ENCODE measurements around the gene LTN1.
"Not testable (repeated sequence)": the region's sequence is repeated elsewhere in the genome, so short reads cannot be mapped to it uniquely, and the experiment has no call there.

The LTN1 gene

GRCh38 chr21:28938726-28939125, 54.0 kb downstream of the LTN1 start:
- ATAC-seq (replicated peaks; ENCODE audit: extremely low read depth, poor library complexity, severe bottlenecking) (no peak), DNase-seq (ENCODE audit: low spot score in 2 of 2) (no peak)
- H3K4me1 Mint-ChIP-seq, result no peaks in the 10 kb centered on the region
- no peaks in the 10 kb centered on the region for H3K9me3 Mint-ChIP-seq
- H3K27me3 Mint-ChIP-seq, result no peaks in the 10 kb centered on the region
- H3K36me3 Mint-ChIP-seq (ENCODE audit: insufficient read depth), result peaks cover 56% of the 10 kb centered on the region
- no peak overlapping the region for H3K27ac Mint-ChIP-seq (ENCODE audit: low read depth)
- no peak overlapping the region for H3K4me3 Mint-ChIP-seq

GRCh38 chr21:28937737-28938136, 54.9 kb downstream of the LTN1 start:
- H3K27me3 Mint-ChIP-seq, result no peaks in the 10 kb centered on the region
- H3K4me1 Mint-ChIP-seq, result no peaks in the 10 kb centered on the region
- no peak overlapping the region for H3K4me3 Mint-ChIP-seq
- H3K9me3 Mint-ChIP-seq, result no peaks in the 10 kb centered on the region
- peaks cover 54% of the 10 kb centered on the region for H3K36me3 Mint-ChIP-seq (ENCODE audit: insufficient read depth)
- no peak overlapping the region for H3K27ac Mint-ChIP-seq (ENCODE audit: low read depth)
- DNase-seq (ENCODE audit: low spot score in 2 of 2) (no peak), ATAC-seq (replicated peaks; ENCODE audit: extremely low read depth, poor library complexity, severe bottlenecking) (no peak)

- Mint-ChIP-seq H3K27ac (ENCODE audit: low read depth) (no peak overlapping the region), H3K9me3 (no peaks in the 10 kb centered on the region), H3K27me3 (no peaks in the 10 kb centered on the region), H3K4me3 (no peak overlapping the region), H3K36me3 (ENCODE audit: insufficient read depth) (peaks cover 44% of the 10 kb centered on the region), H3K4me1 (no peaks in the 10 kb centered on the region)
- ATAC-seq (replicated peaks; ENCODE audit: extremely low read depth, poor library complexity, severe bottlenecking) (no peak), DNase-seq (ENCODE audit: low spot score in 2 of 2) (no peak)
Measured at GRCh38 chr21:28936721-28937120, 56.0 kb downstream of the LTN1 start.

GRCh38 chr21:28936036-28936435, 56.6 kb downstream of the LTN1 start:
- Mint-ChIP-seq H3K36me3 (ENCODE audit: insufficient read depth) (peaks cover 43% of the 10 kb centered on the region), H3K4me1 (no peaks in the 10 kb centered on the region)
- ATAC-seq (replicated peaks; ENCODE audit: extremely low read depth, poor library complexity, severe bottlenecking), result no peak

GRCh38 chr21:28932717-28933116, 60.0 kb downstream of the LTN1 start:
- no peaks in the 10 kb centered on the region for H3K4me1 Mint-ChIP-seq
- H3K27me3 Mint-ChIP-seq, result no peaks in the 10 kb centered on the region
- no peak overlapping the region for H3K27ac Mint-ChIP-seq (ENCODE audit: low read depth)
- no peak for DNase-seq (ENCODE audit: low spot score in 2 of 2)
- ATAC-seq (replicated peaks; ENCODE audit: extremely low read depth, poor library complexity, severe bottlenecking), result no peak
- peaks cover 33% of the 10 kb centered on the region for H3K36me3 Mint-ChIP-seq (ENCODE audit: insufficient read depth)
- no peaks in the 10 kb centered on the region for H3K9me3 Mint-ChIP-seq
- no peak overlapping the region for H3K4me3 Mint-ChIP-seq

More at GRCh38 chr21:28936036-28936435, 56.6 kb downstream of the LTN1 start:
- Mint-ChIP-seq H3K27ac (ENCODE audit: low read depth) (no peak overlapping the region), H3K9me3 (no peaks in the 10 kb centered on the region), H3K4me3 (no peak overlapping the region), H3K27me3 (no peaks in the 10 kb centered on the region)
- DNase-seq (ENCODE audit: low spot score in 2 of 2), result no peak

GRCh38 chr21:28931708-28932372, 60.8 kb downstream of the LTN1 start:
- peaks cover 30% of the 10 kb centered on the region for H3K36me3 Mint-ChIP-seq (ENCODE audit: insufficient read depth)
- not testable (repeated sequence) for H3K9me3 Mint-ChIP-seq; H3K4me3 Mint-ChIP-seq; H3K27ac Mint-ChIP-seq (ENCODE audit: low read depth); H3K27me3 Mint-ChIP-seq; H3K4me1 Mint-ChIP-seq; DNase-seq (ENCODE audit: low spot score in 2 of 2); ATAC-seq (replicated peaks; ENCODE audit: extremely low read depth, poor library complexity, severe bottlenecking)

GRCh38 chr21:28928578-28929420, 63.9 kb downstream of the LTN1 start:
- no peak for DNase-seq (ENCODE audit: low spot score in 2 of 2)
- Mint-ChIP-seq H3K36me3 (ENCODE audit: insufficient read depth) (peaks cover 17% of the 10 kb centered on the region), H3K27ac (ENCODE audit: low read depth) (no peak overlapping the region), H3K9me3 (no peaks in the 10 kb centered on the region), H3K4me3 (no peak overlapping the region), H3K27me3 (no peaks in the 10 kb centered on the region), H3K4me1 (no peaks in the 10 kb centered on the region)
- ATAC-seq (replicated peaks; ENCODE audit: extremely low read depth, poor library complexity, severe bottlenecking), result no peak

GRCh38 chr21:28927130-28927529, 65.5 kb downstream of the LTN1 start:
- H3K36me3 Mint-ChIP-seq (ENCODE audit: insufficient read depth), result peaks cover 16% of the 10 kb centered on the region
- H3K4me1 Mint-ChIP-seq, result no peaks in the 10 kb centered on the region
- H3K4me3 Mint-ChIP-seq, result no peak overlapping the region
- no peaks in the 10 kb centered on the region for H3K27me3 Mint-ChIP-seq
- ATAC-seq (replicated peaks; ENCODE audit: extremely low read depth, poor library complexity, severe bottlenecking), result no peak
- H3K9me3 Mint-ChIP-seq, result no peaks in the 10 kb centered on the region
- no peak for DNase-seq (ENCODE audit: low spot score in 2 of 2)
- H3K27ac Mint-ChIP-seq (ENCODE audit: low read depth), result no peak overlapping the region

- Mint-ChIP-seq H3K9me3 (no peaks in the 10 kb centered on the region), H3K4me1 (no peaks in the 10 kb centered on the region), H3K27ac (ENCODE audit: low read depth) (no peak overlapping the region), H3K4me3 (no peak overlapping the region), H3K27me3 (no peaks in the 10 kb centered on the region), H3K36me3 (ENCODE audit: insufficient read depth) (peaks cover 9% of the 10 kb centered on the region)
- ATAC-seq (replicated peaks; ENCODE audit: extremely low read depth, poor library complexity, severe bottlenecking) (no peak), DNase-seq (ENCODE audit: low spot score in 2 of 2) (no peak)
Measured at GRCh38 chr21:28923439-28923975, 69.2 kb downstream of the LTN1 start.

GRCh38 chr21:28922368-28922767, 70.3 kb downstream of the LTN1 start:
- no peaks in the 10 kb centered on the region for H3K27me3 Mint-ChIP-seq
- H3K27ac Mint-ChIP-seq (ENCODE audit: low read depth), result no peak overlapping the region
- H3K9me3 Mint-ChIP-seq, result no peaks in the 10 kb centered on the region
- H3K4me3 Mint-ChIP-seq, result no peak overlapping the region
- ATAC-seq (replicated peaks; ENCODE audit: extremely low read depth, poor library complexity, severe bottlenecking), result no peak
- DNase-seq (ENCODE audit: low spot score in 2 of 2), result no peak
- no peaks in the 10 kb centered on the region for H3K4me1 Mint-ChIP-seq
- H3K36me3 Mint-ChIP-seq (ENCODE audit: insufficient read depth), result peaks cover 9% of the 10 kb centered on the region

GRCh38 chr21:28916150-28916893, 76.4 kb downstream of the LTN1 start:
- Mint-ChIP-seq H3K36me3 (ENCODE audit: insufficient read depth) (no peaks in the 10 kb centered on the region), H3K4me3 (no peak overlapping the region), H3K27me3 (peaks cover 17% of the 10 kb centered on the region), H3K4me1 (no peaks in the 10 kb centered on the region), H3K27ac (ENCODE audit: low read depth) (no peak overlapping the region), H3K9me3 (no peaks in the 10 kb centered on the region)
- DNase-seq (ENCODE audit: low spot score in 2 of 2) (no peak), ATAC-seq (replicated peaks; ENCODE audit: extremely low read depth, poor library complexity, severe bottlenecking) (no peak)

GRCh38 chr21:28913071-28913470, 79.6 kb downstream of the LTN1 start:
- H3K27ac Mint-ChIP-seq (ENCODE audit: low read depth), result no peak overlapping the region
- ATAC-seq (replicated peaks; ENCODE audit: extremely low read depth, poor library complexity, severe bottlenecking), result no peak
- H3K4me1 Mint-ChIP-seq, result no peaks in the 10 kb centered on the region
- no peak overlapping the region for H3K4me3 Mint-ChIP-seq
- no peak for DNase-seq (ENCODE audit: low spot score in 2 of 2)
- H3K9me3 Mint-ChIP-seq, result no peaks in the 10 kb centered on the region
- no peaks in the 10 kb centered on the region for H3K36me3 Mint-ChIP-seq (ENCODE audit: insufficient read depth)
- H3K27me3 Mint-ChIP-seq, result peaks cover 28% of the 10 kb centered on the region

Data from central memory CD8-positive, alpha-beta T cell (primary cell).